K562 (cell line): ENCODE data around the gene POU2F3. TPM values are rescaled to one million over a fixed set of nuclear protein-coding genes. Genes with fewer than 3 reads are reported as not detected.
A peak's percentile ranks its signal among the peaks of the same experiment; 100 is the strongest.

Source experiments
- ETV6 ChIP-seq, 3 experiments: fragments of 150-350 bp in 1 of 3; sonication (generic) in 1 of 3; formaldehyde crosslinking in 1 of 3; IDR thresholded peaks; 2 replicates each; pipeline versions ENCODE4 v1.6.1 to v1.8.0; 2014 to 2022; ENCODE audit warnings: borderline replicate concordance in 2 of 3, low read depth in 2 of 3, antibody characterized with exemption in 1 of 3, low read length in 1 of 3, mild to moderate bottlenecking in 1 of 3, missing genetic modification reagents in 1 of 3
- EWSR1 ChIP-seq: fragments of 450-650 bp; IDR thresholded peaks from 2 replicates; pipeline ENCODE4 v1.6.1; 2018; ENCODE audit warnings: borderline replicate concordance, mild to moderate bottlenecking, low read depth, moderate library complexity; ENCODE audit not compliant: partially characterized antibody
- JUND ChIP-seq, 2 experiments: IDR thresholded peaks; 2 replicates in 1 of 2; 3 replicates in 1 of 2; pipeline ENCODE4 v1.6.1; 2011; ENCODE audit warnings: borderline replicate concordance in 2 of 2, low read depth in 2 of 2, low read length in 2 of 2, improper control_type of control experiment in 1 of 2, missing biosample characterization in 1 of 2, missing genetic modification characterization in 1 of 2, missing genetic modification reagents in 1 of 2
- LCOR ChIP-seq: sonication (generic); formaldehyde crosslinking; IDR thresholded peaks from 2 replicates; pipeline ENCODE4 v1.8.0; 2022; ENCODE audit warnings: mild to moderate bottlenecking, missing genetic modification reagents
- MTA3 ChIP-seq: fragments of 450-650 bp; formaldehyde crosslinking; IDR thresholded peaks from 2 replicates; pipeline ENCODE4 v1.6.1; 2017; ENCODE audit warnings: mild to moderate bottlenecking, borderline replicate concordance
- PRMT5 ChIP-seq: sonication (generic); formaldehyde crosslinking; IDR thresholded peaks from 2 replicates; pipeline ENCODE4 v1.5.0; 2020; ENCODE audit warnings: missing genetic modification reagents
- SMARCA4 ChIP-seq: fragments of 450-650 bp; IDR thresholded peaks from 2 replicates; pipeline ENCODE4 v1.6.1; 2016
- ZC3H8 ChIP-seq: fragments of 450-650 bp; IDR thresholded peaks from 2 replicates; pipeline ENCODE4 v1.6.1; 2017
- ZNF592 ChIP-seq: fragments of 450-650 bp; IDR thresholded peaks from 2 replicates; pipeline ENCODE4 v1.6.1; 2017; ENCODE audit warnings: antibody characterized with exemption, mild to moderate bottlenecking
- polyA plus RNA-seq, 8 experiments: library from polyadenylated mRNA; depleted of rRNA in 4 of 8; stranded (reverse) in 5 of 8; unstranded in 3 of 8; fragments of >200 nt; fragmentation: Nextera tagmentation in 2 of 8; fragmentation: Illumina TruSeq in 1 of 8; extraction: Ambion mirVana in 2 of 8; extraction: Trizol in 1 of 8; gene quantifications; 2 replicates each; pipeline versions ENCODE4 v1.2.1 to v1.2.3, GENCODE V29; 2011 to 2014; ENCODE audit warnings: inconsistent platforms in 1 of 8, missing spikeins in 1 of 8
- total RNA-seq, 7 experiments: library from RNA; depleted of rRNA in 6 of 7; stranded (reverse); fragments of >200 nt in 6 of 7; fragmentation: Illumina TruSeq in 2 of 7; extraction: Trizol in 2 of 7; gene quantifications; 2 replicates each; pipeline versions ENCODE4 v1.2.1 to v1.2.3, GENCODE V29; 2011 to 2021; ENCODE audit warnings: low replicate concordance in 1 of 7
- TF ChIP-seq, protein P1 (sequence below), 2 experiments: fragments of 450-650 bp in 1 of 2; sonication (generic) in 1 of 2; formaldehyde crosslinking in 1 of 2; IDR thresholded peaks; 2 replicates each; pipeline versions ENCODE4 v1.7.1 to v1.9.0; 2016 to 2022; ENCODE audit warnings: inconsistent platforms in 1 of 2, mild to moderate bottlenecking in 1 of 2, missing genetic modification reagents in 1 of 2

POU2F3 gene
- total and polyA plus RNA-seq, 9 of the 15 experiments (the other 6 are each of a cell fraction or from before 2014, with no cell fraction given): not detected

DNA sequence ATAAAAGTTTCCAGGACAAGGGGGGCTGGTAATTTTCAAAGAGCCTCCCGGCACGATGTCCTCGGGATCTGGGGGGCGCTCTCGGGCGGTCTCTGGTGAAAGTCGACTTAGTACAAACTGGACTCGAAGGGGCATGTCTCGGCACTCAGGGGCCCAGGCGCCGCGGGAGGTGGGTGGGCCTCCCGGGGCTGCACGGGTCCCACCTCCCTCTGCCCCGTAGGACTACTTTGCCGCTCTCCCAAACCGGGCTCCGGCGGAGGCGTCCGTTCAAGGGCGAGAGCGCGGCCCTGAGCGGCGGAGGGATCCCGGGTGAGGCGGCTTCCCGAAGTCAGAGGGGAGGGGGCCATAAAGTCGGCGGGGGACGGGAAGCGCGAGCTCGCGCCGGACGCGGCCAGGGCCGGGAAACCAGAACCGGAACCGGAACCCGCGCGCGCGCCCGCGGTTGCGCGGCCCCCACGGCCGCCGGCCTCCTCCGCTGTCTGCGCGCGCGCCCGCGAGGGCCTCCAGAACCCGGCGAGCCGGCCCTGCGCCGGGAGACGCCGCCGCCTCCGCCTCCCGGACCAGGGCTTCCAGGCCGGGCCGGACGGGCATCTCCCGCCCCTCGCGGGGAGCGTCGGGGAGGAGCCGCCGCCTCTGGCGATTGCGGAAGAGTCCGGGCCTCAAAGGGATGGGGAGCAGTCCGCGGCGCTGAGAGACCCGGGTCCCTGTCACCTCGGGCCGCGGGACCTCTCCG is 96.1 kb downstream of the POU2F3 start, which contains the start of gene ARHGEF12 (continued):
- TF ChIP-seq PRMT5 (CRISPR knock-in tag) (no peak), SMARCA4 (peak; percentile 56; the same call in 1 of the 2 replicates), MTA3 (peak; percentile 81), EWSR1 (no peak), LCOR (CRISPR knock-in tag) (peak; percentile 74; the same call in 1 of the 2 replicates), ETV6 (IDR thresholded peaks at IDR 0.05; ENCODE audit: borderline replicate concordance in 1 of 2, low read depth in 2 of 2, low read length in 1 of 2) (peak in 1 of 2 experiments; percentile 88; a peak in 2 of 4 replicates), ETV6 (CRISPR knock-in tag; IDR thresholded peaks at IDR 0.05; ENCODE audit: borderline replicate concordance) (no peak), ZC3H8 (no peak), JUND (IDR thresholded peaks at IDR 0.05; ENCODE audit: borderline replicate concordance, low read depth, low read length) (peak; percentile 58), JUND (tag; IDR thresholded peaks at IDR 0.05; ENCODE audit: borderline replicate concordance, low read depth, low read length) (no peak; the same call in 2 of the 3 replicates), ZNF592 (peak; percentile 54)
- TF ChIP-seq, protein P1, sequence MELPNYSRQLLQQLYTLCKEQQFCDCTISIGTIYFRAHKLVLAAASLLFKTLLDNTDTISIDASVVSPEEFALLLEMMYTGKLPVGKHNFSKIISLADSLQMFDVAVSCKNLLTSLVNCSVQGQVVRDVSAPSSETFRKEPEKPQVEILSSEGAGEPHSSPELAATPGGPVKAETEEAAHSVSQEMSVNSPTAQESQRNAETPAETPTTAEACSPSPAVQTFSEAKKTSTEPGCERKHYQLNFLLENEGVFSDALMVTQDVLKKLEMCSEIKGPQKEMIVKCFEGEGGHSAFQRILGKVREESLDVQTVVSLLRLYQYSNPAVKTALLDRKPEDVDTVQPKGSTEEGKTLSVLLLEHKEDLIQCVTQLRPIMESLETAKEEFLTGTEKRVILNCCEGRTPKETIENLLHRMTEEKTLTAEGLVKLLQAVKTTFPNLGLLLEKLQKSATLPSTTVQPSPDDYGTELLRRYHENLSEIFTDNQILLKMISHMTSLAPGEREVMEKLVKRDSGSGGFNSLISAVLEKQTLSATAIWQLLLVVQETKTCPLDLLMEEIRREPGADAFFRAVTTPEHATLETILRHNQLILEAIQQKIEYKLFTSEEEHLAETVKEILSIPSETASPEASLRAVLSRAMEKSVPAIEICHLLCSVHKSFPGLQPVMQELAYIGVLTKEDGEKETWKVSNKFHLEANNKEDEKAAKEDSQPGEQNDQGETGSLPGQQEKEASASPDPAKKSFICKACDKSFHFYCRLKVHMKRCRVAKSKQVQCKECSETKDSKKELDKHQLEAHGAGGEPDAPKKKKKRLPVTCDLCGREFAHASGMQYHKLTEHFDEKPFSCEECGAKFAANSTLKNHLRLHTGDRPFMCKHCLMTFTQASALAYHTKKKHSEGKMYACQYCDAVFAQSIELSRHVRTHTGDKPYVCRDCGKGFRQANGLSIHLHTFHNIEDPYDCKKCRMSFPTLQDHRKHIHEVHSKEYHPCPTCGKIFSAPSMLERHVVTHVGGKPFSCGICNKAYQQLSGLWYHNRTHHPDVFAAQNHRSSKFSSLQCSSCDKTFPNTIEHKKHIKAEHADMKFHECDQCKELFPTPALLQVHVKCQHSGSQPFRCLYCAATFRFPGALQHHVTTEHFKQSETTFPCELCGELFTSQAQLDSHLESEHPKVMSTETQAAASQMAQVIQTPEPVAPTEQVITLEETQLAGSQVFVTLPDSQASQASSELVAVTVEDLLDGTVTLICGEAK (IDR thresholded peaks at IDR 0.05): peak; percentile 79
- TF ChIP-seq, protein P1 (CRISPR knock-in tag; IDR thresholded peaks at IDR 0.05): no peak
